ENCODE data around the gene ADAMTS18.
"Not testable (repeated sequence)": the region's sequence is repeated elsewhere in the genome, so short reads cannot be mapped to it uniquely, and the experiment has no call there.

Gene ADAMTS18

GRCh38 chr16:77322757-77323156 lies 112.1 kb downstream of the ADAMTS18 start:
- DNase-seq: no peak

GRCh38 chr16:77317059-77317458 lies 117.8 kb downstream of the ADAMTS18 start:
- DNase-seq: no peak

- DNase-seq: no peak
Observed at GRCh38 chr16:77310877-77311276, 124.0 kb downstream of the ADAMTS18 start.

- no peak for DNase-seq
Observed at GRCh38 chr16:77308163-77308561, 126.7 kb downstream of the ADAMTS18 start.

DNA sequence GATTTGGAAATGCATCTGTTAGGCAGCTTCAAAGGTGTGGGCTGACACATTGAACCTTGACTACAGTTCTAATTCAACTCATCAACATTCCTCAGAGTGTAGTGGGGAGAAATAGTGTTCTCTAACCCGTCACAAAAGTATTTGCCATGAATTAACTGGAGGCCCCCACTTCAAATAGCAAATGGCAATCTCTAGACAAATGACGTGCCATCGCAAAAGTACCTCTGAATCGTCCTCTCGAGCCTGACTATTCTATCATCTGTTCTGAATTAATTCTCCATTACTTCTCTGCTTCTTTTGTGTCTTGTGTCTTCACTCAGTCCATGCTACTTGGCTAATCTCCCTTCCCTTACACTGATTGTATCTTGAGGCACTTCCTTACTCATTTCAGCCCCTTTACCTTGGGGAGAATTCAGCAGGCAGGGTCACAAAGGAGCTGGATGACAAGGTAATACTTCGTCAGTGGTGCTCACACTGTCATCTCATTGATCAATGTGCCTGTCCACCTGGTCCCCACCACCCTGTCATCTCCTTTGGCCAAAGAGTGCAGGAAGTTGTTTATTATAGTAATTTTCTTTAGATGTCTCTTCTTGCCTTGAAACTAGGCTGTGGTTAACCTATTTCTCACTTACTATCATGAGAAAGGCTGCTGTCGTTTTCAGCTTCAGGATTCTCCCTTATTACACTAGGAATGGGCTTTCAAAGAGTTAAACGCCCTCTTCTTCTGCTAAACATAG lies 127.2 kb downstream of the ADAMTS18 start:
- no peak for DNase-seq

- no peak for DNase-seq
Observed at GRCh38 chr16:77306075-77306474, 128.8 kb downstream of the ADAMTS18 start.

GRCh38 chr16:77304877-77305276 lies 130.0 kb downstream of the ADAMTS18 start:
- DNase-seq: no peak

- no peak for DNase-seq
Observed at GRCh38 chr16:77304134-77304533, 130.7 kb downstream of the ADAMTS18 start.

GRCh38 chr16:77302674-77303073 lies 132.2 kb downstream of the ADAMTS18 start:
- no peak for DNase-seq

DNA sequence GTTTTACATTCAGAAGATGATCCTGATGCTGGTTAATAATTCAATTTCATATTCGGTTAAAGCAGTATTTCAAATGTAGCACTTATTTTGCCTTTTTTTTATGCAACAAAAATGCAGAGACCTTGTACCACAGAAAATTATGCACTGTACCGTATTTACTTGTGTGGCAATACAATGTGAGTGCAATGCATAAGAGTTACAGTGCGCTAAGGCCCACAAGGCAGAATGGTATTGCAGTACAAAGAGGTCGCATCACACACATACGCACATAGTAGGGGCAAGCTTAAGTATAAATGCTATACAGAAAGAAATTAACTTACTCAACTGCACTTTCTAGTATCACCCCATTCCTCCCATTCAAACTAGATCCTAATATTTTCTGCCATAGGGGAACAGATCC lies 132.6 kb downstream of the ADAMTS18 start:
- no peak for DNase-seq

GRCh38 chr16:77300256-77300655 lies 134.6 kb downstream of the ADAMTS18 start:
- DNase-seq: no peak

- no peak for DNase-seq
Observed at GRCh38 chr16:77299395-77299794, 135.4 kb downstream of the ADAMTS18 start.

DNA sequence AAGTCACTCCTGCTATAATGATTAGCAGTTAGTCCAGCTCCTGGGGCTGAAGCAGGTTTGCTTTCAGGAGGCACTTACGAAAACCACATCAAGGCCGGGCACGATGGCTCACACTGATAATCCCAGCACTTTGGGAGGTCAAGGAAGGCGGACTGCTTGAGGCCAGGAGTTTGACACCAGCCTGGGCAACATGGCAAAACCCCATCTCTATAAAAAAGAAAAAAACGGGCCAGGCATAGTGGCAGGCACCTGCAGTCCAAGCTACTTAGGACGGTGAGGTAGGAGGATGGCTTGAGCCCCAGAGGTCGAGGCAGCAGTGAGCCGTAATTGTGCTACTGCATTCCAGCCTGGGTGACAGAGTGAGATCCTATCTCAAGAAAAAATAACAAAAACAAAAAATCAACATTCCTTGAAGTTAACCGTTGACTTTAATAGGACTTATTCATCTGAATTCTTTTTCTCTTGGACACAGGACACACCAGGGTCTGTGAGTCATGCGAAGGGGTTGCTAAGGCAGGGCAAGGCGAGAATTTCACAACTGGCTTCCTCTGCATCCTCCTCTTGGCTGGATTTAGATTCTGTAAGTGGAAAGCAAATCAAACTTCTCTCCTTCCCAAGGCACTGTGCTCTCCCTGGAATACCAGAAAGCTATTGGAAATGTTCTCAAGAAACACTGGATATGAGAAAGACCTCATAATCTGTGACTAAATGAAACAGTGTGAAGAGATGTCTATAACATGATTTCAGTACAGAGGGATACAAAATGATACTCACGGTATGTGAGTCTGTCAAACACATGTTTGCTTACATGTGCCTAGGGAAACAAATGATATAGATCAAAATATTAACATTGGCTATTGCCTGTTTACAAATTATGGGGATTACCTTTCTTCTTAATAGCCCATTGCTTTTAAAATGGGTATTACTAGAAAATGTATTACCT lies 136.1 kb downstream of the ADAMTS18 start:
- no peak for DNase-seq

GRCh38 chr16:77297996-77298395 lies 136.8 kb downstream of the ADAMTS18 start:
- no peak for DNase-seq

- no peak for DNase-seq
Observed at GRCh38 chr16:77295896-77296295, 138.9 kb downstream of the ADAMTS18 start.

DNA sequence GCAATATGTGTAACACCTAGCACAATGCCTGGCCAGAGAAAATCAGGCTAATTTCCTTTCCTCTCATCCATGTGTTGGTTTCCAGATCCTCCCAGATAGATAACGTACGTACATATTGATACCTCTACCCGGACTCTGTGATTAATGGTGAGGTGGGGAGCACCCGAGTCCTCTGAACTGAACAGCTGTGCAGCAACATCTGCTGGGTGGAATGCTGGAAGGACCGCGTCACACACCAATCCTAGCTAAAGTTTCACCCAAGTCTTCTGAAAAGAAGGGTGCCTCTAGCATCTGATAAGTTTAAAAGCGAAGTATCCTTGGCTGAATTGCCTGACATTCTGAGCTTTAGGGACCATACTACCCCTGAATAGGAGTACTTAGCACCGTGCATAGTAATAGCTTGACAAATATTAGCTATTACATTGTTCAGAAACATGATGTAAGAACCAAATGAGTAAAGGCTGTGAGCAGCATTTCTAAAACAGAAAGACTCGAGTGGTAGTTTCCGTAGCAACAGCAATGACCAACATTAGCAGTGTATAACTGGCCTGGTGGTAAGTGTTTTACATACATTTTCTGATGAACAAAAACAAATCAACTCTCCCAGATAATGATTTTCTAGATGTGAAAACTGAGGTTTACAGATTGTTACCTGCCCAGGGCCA lies 144.3 kb downstream of the ADAMTS18 start:
- no peak for DNase-seq

DNA sequence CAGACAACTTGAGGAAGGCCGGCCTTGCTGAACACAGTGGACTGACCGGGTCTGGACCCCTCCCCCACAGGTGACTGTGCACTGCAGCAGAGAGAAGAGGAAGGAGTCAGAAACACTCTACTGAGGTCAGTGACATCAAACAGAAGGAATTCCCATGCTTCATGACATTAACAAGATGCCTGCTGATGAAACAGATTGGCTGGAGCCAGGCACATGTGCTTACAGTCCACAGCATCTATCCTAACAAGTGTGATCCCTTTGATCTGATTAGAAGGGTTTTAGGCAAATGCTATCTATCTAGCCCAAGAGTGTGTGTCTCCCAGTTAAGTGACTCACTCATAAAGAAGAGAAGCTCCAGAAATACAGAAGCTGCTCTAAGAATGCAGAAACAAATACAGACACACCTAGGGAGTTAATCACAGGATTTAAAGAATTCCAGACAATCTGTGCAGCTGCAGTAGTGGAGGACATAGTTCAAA lies 145.5 kb downstream of the ADAMTS18 start:
- no peak for DNase-seq

DNA sequence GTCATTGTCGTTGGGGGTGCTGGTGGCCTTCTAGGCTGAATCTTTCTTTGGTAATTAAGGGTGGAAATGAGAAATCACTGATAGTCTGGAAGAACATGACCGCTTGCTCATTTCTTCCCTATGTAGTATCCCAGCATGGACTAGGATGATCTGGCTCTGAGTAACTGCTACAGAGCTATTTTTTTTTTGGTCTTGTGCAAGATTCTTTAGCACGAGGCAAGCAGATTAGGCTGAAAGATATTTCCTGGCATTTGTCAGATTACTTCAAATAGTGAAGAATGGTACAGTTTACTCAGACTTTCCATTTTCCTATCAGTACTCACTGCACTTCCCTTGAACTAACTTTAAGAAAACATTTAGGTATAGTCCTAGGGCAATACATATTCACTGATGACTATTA lies 146.6 kb downstream of the ADAMTS18 start:
- no peak for DNase-seq

GRCh38 chr16:77285676-77286075 lies 149.2 kb downstream of the ADAMTS18 start:
- no peak for DNase-seq

DNA sequence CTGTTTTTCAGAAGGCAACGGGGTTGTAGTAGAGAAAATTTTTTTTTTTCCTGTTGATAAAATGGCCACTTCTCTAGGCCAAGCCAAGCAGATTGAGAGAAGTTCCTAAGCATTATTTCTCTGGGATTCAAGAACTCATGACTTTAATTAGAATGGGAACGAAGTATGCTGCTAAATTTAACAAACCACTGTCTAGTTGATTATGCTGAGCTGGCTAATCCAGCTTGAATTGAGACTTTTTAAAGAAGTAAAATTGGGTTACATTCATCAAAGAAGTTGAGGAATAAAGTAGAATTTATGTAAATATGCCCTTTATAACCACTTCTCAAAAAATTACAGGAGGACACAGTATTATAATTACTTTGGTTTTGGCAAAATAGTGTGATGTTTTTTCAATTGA lies 152.5 kb downstream of the ADAMTS18 start:
- no peak for DNase-seq

- DNase-seq: not testable (repeated sequence)
Observed at GRCh38 chr16:77279316-77279715, 155.5 kb downstream of the ADAMTS18 start.

DNA sequence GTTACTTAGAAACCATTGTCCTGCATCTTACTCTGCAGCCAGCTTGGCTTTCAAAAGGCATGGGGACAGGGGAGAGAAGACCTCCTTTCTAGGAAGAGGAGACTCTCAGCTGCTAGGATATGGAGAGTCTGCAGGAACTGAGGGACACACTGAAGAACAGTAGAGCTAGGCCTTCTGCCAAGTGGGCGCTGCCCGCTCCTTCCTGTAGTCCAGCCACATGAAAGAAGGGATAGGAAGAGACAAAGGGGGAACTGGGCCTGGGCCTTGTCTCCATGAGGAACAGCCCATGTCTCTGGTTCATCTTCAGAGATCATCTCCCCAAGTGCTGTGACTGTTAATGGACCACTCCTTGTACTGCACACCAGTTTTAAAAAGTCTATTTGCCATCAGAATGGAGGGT lies 157.3 kb downstream of the ADAMTS18 start:
- DNase-seq: no peak

DNA sequence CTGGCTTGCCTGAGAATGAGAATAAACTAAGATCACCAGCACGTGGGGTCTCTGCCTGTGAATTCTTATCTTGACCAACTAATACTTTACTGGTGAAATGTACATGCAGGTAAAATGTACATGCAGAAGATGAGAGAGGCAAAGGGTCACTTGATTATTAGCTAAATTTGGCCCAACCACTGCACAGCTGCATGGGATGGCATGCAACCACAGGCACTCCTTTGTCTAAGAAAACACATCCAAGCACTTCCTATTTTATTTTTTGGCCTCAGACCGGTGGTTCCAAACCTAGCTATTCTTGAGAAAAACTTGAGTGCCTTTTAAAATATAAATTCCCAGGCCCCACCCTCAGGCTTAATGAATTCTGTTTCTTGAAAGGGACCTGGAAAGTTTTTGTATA lies 157.7 kb downstream of the ADAMTS18 start:
- DNase-seq: no peak
